NCI-H2171 treated with DMSO at 0.1 percent for 48 hours (cell line): Measurements from ENCODE around the gene GJA10.
"Not testable (repeated sequence)": the region's sequence is repeated elsewhere in the genome, so short reads cannot be mapped to it uniquely, and the experiment has no call there.

Experiments used
- DNase-seq: peaks from one replicate; lab custom pipeline; 2025; lab: John Stamatoyannopoulos, UW

Gene GJA10

GRCh38 chr6:89894169-89894568 is at the start of gene GJA10:
Gene GJA10, plus strand, starts transcription at chr6:89894469. Its CDS starts 0 bp downstream, at chr6:89894469.
- DNase-seq, result no peak

GRCh38 chr6:89847513-89847912 is 46.8 kb upstream of the GJA10 start:
- DNase-seq, result not testable (repeated sequence)

- DNase-seq, result no peak
These were observed 41.2 kb upstream of the GJA10 start for GRCh38 chr6:89853068-89853467.

GRCh38 chr6:89858041-89858440 is 36.2 kb upstream of the GJA10 start:
- DNase-seq, result no peak

GRCh38 chr6:89859744-89860143 is 34.5 kb upstream of the GJA10 start:
- no peak for DNase-seq

- DNase-seq, result no peak
These were observed 32.0 kb upstream of the GJA10 start for GRCh38 chr6:89862273-89862672.

GRCh38 chr6:89862698-89863097 is 31.6 kb upstream of the GJA10 start:
- no peak for DNase-seq

GRCh38 chr6:89866024-89866678 is 28.1 kb upstream of the GJA10 start:
- DNase-seq, result no peak

- no peak for DNase-seq
These were observed 20.5 kb upstream of the GJA10 start for GRCh38 chr6:89873721-89874120.

GRCh38 chr6:89874438-89874837 is 19.8 kb upstream of the GJA10 start:
- DNase-seq, result no peak

- no peak for DNase-seq
These were observed 7.7 kb upstream of the GJA10 start for GRCh38 chr6:89886378-89887120.

GRCh38 chr6:89887452-89888137 is 6.7 kb upstream of the GJA10 start:
- no peak for DNase-seq

- no peak for DNase-seq
These were observed 6.1 kb upstream of the GJA10 start for GRCh38 chr6:89888138-89888514.

- no peak for DNase-seq
These were observed 5.4 kb upstream of the GJA10 start for GRCh38 chr6:89888871-89889270.

GRCh38 chr6:89890845-89891528 is 3.3 kb upstream of the GJA10 start:
- not testable (repeated sequence) for DNase-seq

- DNase-seq, result not testable (repeated sequence)
These were observed 1.7 kb upstream of the GJA10 start for GRCh38 chr6:89892577-89892976.

- DNase-seq, result no peak
These were observed 1.1 kb downstream of the GJA10 start for GRCh38 chr6:89895276-89895874.

GRCh38 chr6:89910001-89910901 is 16.0 kb downstream of the GJA10 start:
- not testable (repeated sequence) for DNase-seq

GRCh38 chr6:89910902-89911240 is 16.6 kb downstream of the GJA10 start:
- DNase-seq, result no peak

- DNase-seq, result no peak
These were observed 22.1 kb downstream of the GJA10 start for GRCh38 chr6:89916136-89916920.
